Measurements from ENCODE around the gene PPP2CA. TPM values are rescaled to one million over a fixed set of nuclear protein-coding genes. Genes with fewer than 3 reads are reported as not detected.

The PPP2CA gene
- total and polyA plus RNA-seq, 10 of the 15 experiments (the other 5 are each of a cell fraction or from before 2014, with no cell fraction given), result 18.6 to 385 (median 134) TPM

GRCh38 chr5:134161513-134162395 is 64.1 kb downstream of the PPP2CA start (continued):
- TF ChIP-seq HSF1 (IDR thresholded peaks at IDR 0.05; ENCODE audit: low read depth, low read length) (no peak), CBFB (IDR thresholded peaks at IDR 0.05; ENCODE audit: low read depth) (no peak), CREM (IDR thresholded peaks at IDR 0.05; ENCODE audit: low read depth) (no peak), STAT3 (IDR thresholded peaks at IDR 0.05; ENCODE audit: low read depth, low read length) (no peak), IKZF2 (IDR thresholded peaks at IDR 0.05) (no peak)

GRCh38 chr5:134153657-134154056 is 72.2 kb downstream of the PPP2CA start:
- no TSS peak for BruUV-seq (replicated peaks)
- ChIA-PET RAD21 (ENCODE audit: unreplicated experiment) (interaction anchor here (0.7 to 1.4 kb wide), 6 partner anchors 14 to 314 kb away, joined by 3 to 4 read pairs (median 3); no protein-coding TSS in a partner anchor), CTCF (interaction anchor here (0.7 to 24.1 kb wide), 9 partner anchors 12 to 174 kb away, joined by 3 to 792 read pairs (median 4); no protein-coding TSS in a partner anchor), SMC1A (ENCODE audit: uncharacterized antibody, unreplicated experiment) (interaction anchor here (1.0 to 21.6 kb wide), 6 partner anchors 9 to 115 kb away, joined by 3 to 441 read pairs (median 5); no protein-coding TSS in a partner anchor), POLR2A (no interaction called here)
- no peaks in the 10 kb centered on the region for H3K79me2 ChIP-seq (ENCODE audit: control insufficient read depth, insufficient read depth, low read length)
- no peaks in the 10 kb centered on the region for H3K4me1 ChIP-seq (ENCODE audit: control insufficient read depth, insufficient read depth, low read length)
- WGBS (ENCODE audit: insufficient coverage, insufficient replicate concordance, low lambda C conversion rate, missing lambda C conversion rate), result 100% methylated on average over 1 of the region's 1 CpG
- H3K27ac ChIP-seq (ENCODE audit: control insufficient read depth, insufficient read depth), result no peak overlapping the region
- FAIRE-seq, result no peak
- no peak for DNase-seq (ENCODE audit: low read depth, low spot score)
- no peaks in the 10 kb centered on the region for H3K9me3 ChIP-seq (replicated peaks; ENCODE audit: control insufficient read depth, insufficient read depth, low read length)
- H4K20me1 ChIP-seq (ENCODE audit: control insufficient read depth, insufficient read depth), result no peaks in the 10 kb centered on the region
- no peak overlapping the region for H2AFZ ChIP-seq (ENCODE audit: control insufficient read depth, low read depth, low read length)
- ATAC-seq, result no peak
- H3K36me3 ChIP-seq (ENCODE audit: control insufficient read depth in 2 of 2, insufficient read depth in 2 of 2, low read length in 1 of 2), result peaks cover 8 to 36% of the 10 kb centered on the region in 2 experiments
- H3K4me2 ChIP-seq (ENCODE audit: control insufficient read depth, insufficient read depth), result no peak overlapping the region
- intact Hi-C loops (cut with micrococcal nuclease; ENCODE audit: unreplicated experiment) (no loop called here), in situ Hi-C loops (cut with MboI) (no loop called here)
- no peaks in the 10 kb centered on the region for H3K27me3 ChIP-seq (replicated peaks in 1 of 2; ENCODE audit: control insufficient read depth in 2 of 2, insufficient read depth in 2 of 2, low read length in 1 of 2)
- H3K9ac ChIP-seq (ENCODE audit: control insufficient read depth, insufficient read depth, low read length), result no peak overlapping the region
- H3K4me3 ChIP-seq, result no peak overlapping the region
- no peak for TF ChIP-seq CBX5 (IDR thresholded peaks at IDR 0.05; ENCODE audit: low read depth)
- no peak for TF ChIP-seq MYC (IDR thresholded peaks at IDR 0.05; ENCODE audit: insufficient read depth, insufficient read length, insufficient replicate concordance, low read length, severe bottlenecking)
- TF ChIP-seq LARP7 (IDR thresholded peaks at IDR 0.05), result no peak
- no peak for TF ChIP-seq ZNF274 (IDR thresholded peaks at IDR 0.05; ENCODE audit: insufficient read depth, insufficient read length)
- no peak for TF ChIP-seq GABPA (IDR thresholded peaks at IDR 0.05; ENCODE audit: low read depth)
- TF ChIP-seq HCFC1 (IDR thresholded peaks at IDR 0.05; ENCODE audit: low read length), result no peak
- TF ChIP-seq RELA (IDR thresholded peaks at IDR 0.05; ENCODE audit: borderline replicate concordance, partially characterized antibody), result no peak
- no peak for TF ChIP-seq BRCA1 (IDR thresholded peaks at IDR 0.05; ENCODE audit: low read depth, low read length)

All from GM12878 (cell line).